A673 (cell line): Measurements from ENCODE around the gene SPATA13. TPM values are rescaled to one million over a fixed set of nuclear protein-coding genes. Genes with fewer than 3 reads are reported as not detected.
A peak's percentile ranks its signal among the peaks of the same experiment; 100 is the strongest.

ENCODE experiments used
- BruUV-seq: library from RNA; stranded (reverse); fragments of 400-500 nt; replicated peaks from 2 replicates; lab custom pipeline; 2021; lab: Mats Ljungman, UMichigan
- CTCF ChIA-PET: fragments of 300-600 bp; sonication (Branson Sonifier 250); formaldehyde crosslinking; loops from one replicate; lab custom pipeline; 2022; ENCODE audit warnings: antibody characterized with exemption; lab: Charles Lee
- POLR2A ChIA-PET: fragments of 300-600 bp; sonication (Branson Sonifier 250); formaldehyde crosslinking; loops from one replicate; lab custom pipeline; 2022; ENCODE audit warnings: antibody characterized with exemption; ENCODE audit not compliant: low non-redundant PET; lab: Charles Lee
- DNase-seq: peaks from one replicate; pipeline ENCODE4 v3.0.0-alpha.2; 2015; ENCODE audit warnings: low spot score
- H3K27ac ChIP-seq: fragments of 200-600 bp; sonication (generic); 2 replicates; pipeline ENCODE4 v1.5.1; 2016; ENCODE audit warnings: mixed run types, low read depth, mild to moderate bottlenecking, mixed read lengths, antibody characterized with exemption, low read length; ENCODE audit not compliant: poor library complexity, severe bottlenecking
- H3K27me3 ChIP-seq: fragments of 200-600 bp; sonication (generic); replicated peaks from 2 replicates; pipeline ENCODE4 v1.6.1; 2017; ENCODE audit warnings: mixed run types, low read depth, mild to moderate bottlenecking, mixed read lengths, antibody characterized with exemption, low read length; ENCODE audit not compliant: insufficient read depth, poor library complexity
- H3K36me3 ChIP-seq: fragments of 200-600 bp; sonication (generic); 2 replicates; pipeline ENCODE4 v1.6.1; 2016; ENCODE audit warnings: mixed run types, mild to moderate bottlenecking, mixed read lengths, antibody characterized with exemption, low read length; ENCODE audit not compliant: insufficient read depth, poor library complexity, severe bottlenecking
- H3K4me1 ChIP-seq: fragments of 200-600 bp; sonication (generic); 2 replicates; pipeline ENCODE4 v1.6.1; 2017; ENCODE audit warnings: mixed run types, mild to moderate bottlenecking, mixed read lengths, antibody characterized with exemption, low read length; ENCODE audit not compliant: insufficient read depth, poor library complexity, severe bottlenecking
- H3K4me3 ChIP-seq: fragments of 200-600 bp; sonication (generic); 2 replicates; pipeline ENCODE4 v1.5.1; 2016; ENCODE audit warnings: low read depth, mixed run types, mild to moderate bottlenecking, mixed read lengths, low read length; ENCODE audit not compliant: poor library complexity, severe bottlenecking
- H3K9me3 ChIP-seq: fragments of 200-600 bp; sonication (generic); 2 replicates; pipeline ENCODE4 v1.6.1; 2016; ENCODE audit warnings: mixed run types, low read depth, mild to moderate bottlenecking, mixed read lengths, antibody characterized with exemption, low read length; ENCODE audit not compliant: poor library complexity, severe bottlenecking
- EZH2 ChIP-seq: fragments of 200-600 bp; sonication (generic); IDR thresholded peaks from 2 replicates; pipeline ENCODE4 v1.6.1; 2017; ENCODE audit warnings: borderline replicate concordance, low read depth, mild to moderate bottlenecking, mixed read lengths, antibody characterized with exemption, low read length; ENCODE audit not compliant: poor library complexity, severe bottlenecking
- intact Hi-C: fragments of 100-400 bp; cut with micrococcal nuclease; formaldehyde crosslinking; loops from one replicate; pipeline ENCODE4 v1.10.0; 2022; ENCODE audit not compliant: unreplicated experiment
- total RNA-seq: library from RNA; stranded (reverse); gene quantifications from 2 replicates; pipeline ENCODE4 v1.2.3, GENCODE V29; 2021
- TF ChIP-seq, protein P1 (sequence below): fragments of 300-800, 200-600 bp; sonication (generic); conservative IDR thresholded peaks from 2 replicates; pipeline ENCODE4 v1.5.1; 2017; ENCODE audit warnings: low read depth, mild to moderate bottlenecking, antibody characterized with exemption, low read length, moderate library complexity, mixed read lengths

Gene SPATA13
- total RNA-seq, 1 experiment from 2014 or later = 58.2 TPM

DNA sequence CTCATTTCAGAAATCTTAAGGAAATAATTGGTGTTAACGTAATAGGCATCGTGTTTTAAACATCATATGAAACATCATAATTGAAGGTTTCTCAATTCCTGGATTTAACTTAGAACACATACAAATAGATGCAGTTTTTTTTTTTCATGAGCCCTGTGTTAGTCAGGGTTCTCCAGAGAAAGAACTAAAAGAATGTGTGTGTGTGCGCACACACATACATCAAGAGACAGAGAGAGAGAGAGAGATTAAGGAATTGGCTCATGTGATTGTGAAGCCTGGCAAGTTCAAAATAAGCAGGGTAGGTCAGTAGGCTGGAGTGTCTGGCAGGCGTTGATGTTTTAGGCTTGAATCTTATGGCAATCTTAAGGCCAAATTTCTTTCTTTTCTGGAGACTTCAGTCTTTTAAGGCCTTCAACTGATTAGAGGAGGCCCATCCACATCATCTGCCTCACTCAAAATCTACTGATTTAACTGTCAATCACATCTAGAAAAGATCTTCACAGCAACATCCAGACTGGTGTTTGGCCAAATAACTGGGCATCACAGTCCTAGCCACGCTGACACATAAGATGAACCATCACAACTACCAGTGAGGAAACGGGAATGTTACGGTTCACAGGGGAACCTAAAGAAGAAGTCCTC, 25.2 kb downstream of the SPATA13 start:
- no TSS peak for BruUV-seq
- H3K4me3 ChIP-seq = no peak overlapping the region
- H3K9me3 ChIP-seq = peaks cover 3% of the 10 kb centered on the region
- CTCF ChIA-PET = no interaction called here
- H3K36me3 ChIP-seq = no peaks in the 10 kb centered on the region
- H3K27ac ChIP-seq = no peak overlapping the region
- no peaks in the 10 kb centered on the region for H3K27me3 ChIP-seq
- intact Hi-C loops = no loop called here
- H3K4me1 ChIP-seq = peaks cover 9% of the 10 kb centered on the region
- POLR2A ChIA-PET = no interaction called here
- no peak for DNase-seq
- TF ChIP-seq EZH2 = no peak
- TF ChIP-seq, protein P1, sequence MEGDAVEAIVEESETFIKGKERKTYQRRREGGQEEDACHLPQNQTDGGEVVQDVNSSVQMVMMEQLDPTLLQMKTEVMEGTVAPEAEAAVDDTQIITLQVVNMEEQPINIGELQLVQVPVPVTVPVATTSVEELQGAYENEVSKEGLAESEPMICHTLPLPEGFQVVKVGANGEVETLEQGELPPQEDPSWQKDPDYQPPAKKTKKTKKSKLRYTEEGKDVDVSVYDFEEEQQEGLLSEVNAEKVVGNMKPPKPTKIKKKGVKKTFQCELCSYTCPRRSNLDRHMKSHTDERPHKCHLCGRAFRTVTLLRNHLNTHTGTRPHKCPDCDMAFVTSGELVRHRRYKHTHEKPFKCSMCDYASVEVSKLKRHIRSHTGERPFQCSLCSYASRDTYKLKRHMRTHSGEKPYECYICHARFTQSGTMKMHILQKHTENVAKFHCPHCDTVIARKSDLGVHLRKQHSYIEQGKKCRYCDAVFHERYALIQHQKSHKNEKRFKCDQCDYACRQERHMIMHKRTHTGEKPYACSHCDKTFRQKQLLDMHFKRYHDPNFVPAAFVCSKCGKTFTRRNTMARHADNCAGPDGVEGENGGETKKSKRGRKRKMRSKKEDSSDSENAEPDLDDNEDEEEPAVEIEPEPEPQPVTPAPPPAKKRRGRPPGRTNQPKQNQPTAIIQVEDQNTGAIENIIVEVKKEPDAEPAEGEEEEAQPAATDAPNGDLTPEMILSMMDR = no peak

DNA sequence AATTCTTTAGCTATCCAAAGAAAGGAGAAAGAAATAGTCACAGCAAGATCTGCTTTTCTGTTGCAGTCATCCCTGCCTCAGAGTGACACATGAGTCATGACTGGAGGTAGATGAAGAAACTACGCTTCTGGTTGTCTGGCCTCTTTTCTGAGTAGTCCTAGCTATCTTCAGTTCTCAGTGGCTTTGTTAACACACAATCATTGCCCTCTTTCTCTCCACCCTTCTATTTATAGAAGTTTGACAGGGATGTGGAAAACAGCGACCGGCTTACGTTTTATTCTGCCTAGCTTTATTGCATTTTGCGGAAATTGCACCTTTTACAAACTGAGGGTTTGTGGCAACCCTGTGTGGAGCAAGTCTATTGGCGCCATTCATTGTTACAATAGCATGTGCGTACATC, 26.7 kb downstream of the SPATA13 start:
- intact Hi-C loops = no loop called here
- CTCF ChIA-PET = no interaction called here
- TF ChIP-seq, protein P1 = no peak
- no peak for TF ChIP-seq EZH2
- POLR2A ChIA-PET = interaction anchor here (0.7 kb wide), 1 partner anchor 41 kb away, joined by 3 read pairs; no protein-coding TSS in a partner anchor
- Histone ChIP-seq H3K4me1 (peaks cover 9% of the 10 kb centered on the region), H3K4me3 (no peak overlapping the region), H3K27ac (no peak overlapping the region), H3K9me3 (peaks cover 3% of the 10 kb centered on the region), H3K27me3 (no peaks in the 10 kb centered on the region), H3K36me3 (no peaks in the 10 kb centered on the region)
- DNase-seq = peak; percentile 22
- no TSS peak for BruUV-seq

DNA sequence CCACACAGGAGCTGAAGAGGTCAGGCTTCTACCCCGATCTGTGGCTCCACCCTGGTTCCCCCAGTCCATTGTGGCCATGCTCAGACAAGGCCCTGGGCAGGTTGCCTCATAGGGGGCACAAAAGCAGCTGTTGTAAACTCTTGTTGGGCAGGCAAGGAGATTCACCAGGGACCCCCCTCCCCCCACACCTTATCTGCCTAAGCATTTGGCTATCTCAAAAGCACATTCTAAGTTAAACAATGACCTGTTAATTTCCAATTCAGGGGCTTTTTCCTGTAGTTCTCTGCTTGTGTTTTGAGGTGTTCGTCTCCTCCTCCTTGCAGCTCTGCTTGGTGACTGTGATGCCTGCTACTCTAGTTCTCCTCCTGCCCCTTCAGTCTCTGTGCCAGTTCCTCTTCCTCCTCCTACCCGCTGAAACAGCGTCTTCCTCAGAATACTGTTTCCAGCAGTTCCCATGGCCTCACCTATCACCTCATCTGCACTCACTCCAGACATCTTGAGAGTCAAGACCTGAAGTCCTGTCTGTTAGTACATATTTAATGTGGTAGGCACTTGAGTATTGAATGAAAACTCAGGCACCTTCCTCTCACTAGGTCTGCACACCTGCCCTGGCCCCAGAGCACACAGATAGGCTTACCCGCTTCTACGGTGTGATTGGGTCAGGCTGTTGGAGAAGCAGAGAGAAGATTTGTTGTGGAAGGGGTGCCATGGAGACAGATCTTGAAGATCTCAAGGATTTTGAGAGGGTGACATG, 31.7 kb downstream of the SPATA13 start:
- no peak for DNase-seq
- BruUV-seq = no TSS peak
- H3K27me3 ChIP-seq = no peaks in the 10 kb centered on the region
- TF ChIP-seq, protein P1 = no peak
- no peak for TF ChIP-seq EZH2
- peaks cover 3% of the 10 kb centered on the region for H3K9me3 ChIP-seq
- POLR2A ChIA-PET = no interaction called here
- intact Hi-C loops = no loop called here
- no peaks in the 10 kb centered on the region for H3K36me3 ChIP-seq
- no peak overlapping the region for H3K4me3 ChIP-seq
- CTCF ChIA-PET = no interaction called here
- H3K27ac ChIP-seq = no peak overlapping the region
- no peaks in the 10 kb centered on the region for H3K4me1 ChIP-seq
